SU-DHL-6 (cell line): Measurements from ENCODE around the gene RAC2.
A peak's percentile ranks its signal among the peaks of the same experiment; 100 is the strongest.

Experiments
- H2AFZ ChIP-seq: fragments of 200-600 bp; sonication (generic); 2 replicates; pipeline ENCODE4 v1.6.1; 2014; ENCODE audit warnings: low read depth, mild to moderate bottlenecking, moderate library complexity, mixed read lengths, antibody characterized with exemption, low read length; ENCODE audit not compliant: severe bottlenecking
- H3F3A ChIP-seq: fragments of 200-600 bp; shearing (Covaris generic); 2 replicates; pipeline ENCODE4 v1.6.0; 2016; ENCODE audit warnings: antibody characterized with exemption, mild to moderate bottlenecking; ENCODE audit not compliant: insufficient read depth
- H3K27ac ChIP-seq: fragments of 200-600 bp; sonication (generic); 2 replicates; pipeline ENCODE4 v1.5.1; 2016; ENCODE audit warnings: low read depth, mild to moderate bottlenecking, low read length, moderate library complexity, mixed read lengths
- H3K27me3 ChIP-seq: fragments of 200-600 bp; sonication (generic), shearing (Covaris generic); 2 replicates; pipeline ENCODE4 v1.6.0; 2014; ENCODE audit warnings: mild to moderate bottlenecking, low read length
- H3K36me3 ChIP-seq: fragments of 200-600 bp; sonication (generic); 2 replicates; pipeline ENCODE4 v1.6.1; 2014; ENCODE audit warnings: mild to moderate bottlenecking, low read length, mixed read lengths
- H3K4me2 ChIP-seq: fragments of 300-600, 200-600 bp; shearing (Covaris generic), sonication (generic); 2 replicates; pipeline ENCODE4 v1.6.0; 2014; ENCODE audit warnings: low read length, low read depth, mild to moderate bottlenecking; ENCODE audit not compliant: poor library complexity, severe bottlenecking
- H3K4me3 ChIP-seq: fragments of 200-600 bp; sonication (generic); 2 replicates; pipeline ENCODE4 v1.5.1; 2014; ENCODE audit warnings: antibody characterized with exemption, low read length, mild to moderate bottlenecking, mixed read lengths; ENCODE audit not compliant: insufficient read depth, poor library complexity, severe bottlenecking
- H3K79me2 ChIP-seq: fragments of 200-600 bp; sonication (generic); 2 replicates; pipeline ENCODE4 v1.6.1; 2014; ENCODE audit warnings: mild to moderate bottlenecking, low read length, moderate library complexity; ENCODE audit not compliant: insufficient read depth
- H3K9ac ChIP-seq: fragments of 200-600 bp; sonication (generic); 2 replicates; pipeline ENCODE4 v1.7.0; 2014; ENCODE audit warnings: mild to moderate bottlenecking, low read length
- H3K9me2 ChIP-seq: fragments of 200-600 bp; sonication (generic); replicated peaks from 2 replicates; pipeline ENCODE4 v1.6.1; 2014; ENCODE audit warnings: low read length; ENCODE audit not compliant: insufficient read depth
- H3K9me3 ChIP-seq: fragments of 200-600 bp; sonication (generic); 2 replicates; pipeline ENCODE4 v1.6.1; 2014; ENCODE audit warnings: low read length, mixed read lengths; ENCODE audit not compliant: insufficient read depth
- H4K20me1 ChIP-seq: fragments of 200-600 bp; sonication (generic); 2 replicates; pipeline ENCODE4 v1.6.1; 2014; ENCODE audit warnings: low read depth, mild to moderate bottlenecking, antibody characterized with exemption, low read length, moderate library complexity, mixed read lengths
- CTCF ChIP-seq: fragments of 200-600 bp; sonication (generic); IDR thresholded peaks from one replicate; pipeline ENCODE4 v1.5.1; 2017; ENCODE audit warnings: antibody characterized with exemption, mild to moderate bottlenecking, low read length, moderate library complexity; ENCODE audit not compliant: insufficient read depth, poor library complexity, severe bottlenecking
- EZH2phosphoT487 ChIP-seq: fragments of 200-600 bp; sonication (generic), shearing (Covaris generic); conservative IDR thresholded peaks from 2 replicates; pipeline ENCODE4 v1.6.1; 2018; ENCODE audit warnings: mild to moderate bottlenecking, antibody characterized with exemption, low read length, moderate library complexity, mixed read lengths

The RAC2 gene

GRCh38 chr22:37241351-37242142 is 2.5 kb downstream of the RAC2 start:
- no peak overlapping the region for H2AFZ ChIP-seq
- H3K79me2 ChIP-seq, result peaks cover 28% of the 10 kb centered on the region
- peaks cover 32% of the 10 kb centered on the region for H3F3A ChIP-seq
- no peaks in the 10 kb centered on the region for H3K27me3 ChIP-seq
- peak overlapping the region; percentile 97 for H3K9ac ChIP-seq
- peak overlapping the region; percentile 95 for H3K27ac ChIP-seq
- no peaks in the 10 kb centered on the region for H3K9me2 ChIP-seq
- H3K9me3 ChIP-seq, result no peaks in the 10 kb centered on the region
- peak overlapping the region; percentile 24 for H3K4me3 ChIP-seq
- H3K4me2 ChIP-seq, result peak overlapping the region; percentile 75
- no peaks in the 10 kb centered on the region; the same call in 1 of the 2 replicates for H3K36me3 ChIP-seq
- no peaks in the 10 kb centered on the region for H4K20me1 ChIP-seq
- TF ChIP-seq CTCF (no peak), EZH2phosphoT487 (no peak)

- Histone ChIP-seq H4K20me1 (no peaks in the 10 kb centered on the region), H3K9me2 (no peaks in the 10 kb centered on the region), H3K4me2 (no peak overlapping the region), H3K36me3 (no peaks in the 10 kb centered on the region; the same call in 1 of the 2 replicates), H3K4me3 (no peak overlapping the region), H3K27ac (peak overlapping the region; percentile 95; the same call in 1 of the 2 replicates), H3K9me3 (no peaks in the 10 kb centered on the region), H3K27me3 (no peaks in the 10 kb centered on the region), H3K9ac (peak overlapping the region; percentile 97; the same call in 1 of the 2 replicates), H2AFZ (no peak overlapping the region), H3K79me2 (peaks cover 34% of the 10 kb centered on the region), H3F3A (peaks cover 30% of the 10 kb centered on the region)
- no peak for TF ChIP-seq CTCF
- TF ChIP-seq EZH2phosphoT487, result no peak
Measured at GRCh38 chr22:37240941-37241320, 3.1 kb downstream of the RAC2 start.

GRCh38 chr22:37240240-37240940 is 3.7 kb downstream of the RAC2 start:
- H3K36me3 ChIP-seq, result no peaks in the 10 kb centered on the region; the same call in 1 of the 2 replicates
- H3K79me2 ChIP-seq, result peaks cover 37% of the 10 kb centered on the region
- no peaks in the 10 kb centered on the region for H3K9me3 ChIP-seq
- no peak overlapping the region for H3K9ac ChIP-seq
- H3K27me3 ChIP-seq, result no peaks in the 10 kb centered on the region
- no peak overlapping the region for H3K4me2 ChIP-seq
- no peak overlapping the region for H3K4me3 ChIP-seq
- H3K9me2 ChIP-seq, result no peaks in the 10 kb centered on the region
- no peaks in the 10 kb centered on the region for H4K20me1 ChIP-seq
- TF ChIP-seq EZH2phosphoT487 (no peak), CTCF (no peak)
- H3K27ac ChIP-seq, result no peak overlapping the region
- no peak overlapping the region for H2AFZ ChIP-seq
- H3F3A ChIP-seq, result peaks cover 24% of the 10 kb centered on the region
